Caco-2 (cell line): ENCODE data around the gene RAD51B. TPM values are rescaled to one million over a fixed set of nuclear protein-coding genes. Genes with fewer than 3 reads are reported as not detected.

Source experiments
- BruUV-seq: library from RNA; stranded (reverse); fragments of 400-500 nt; replicated peaks from 2 replicates; lab custom pipeline; 2021; lab: Mats Ljungman, UMichigan
- CTCF ChIA-PET: fragments of 300-600 bp; sonication (Branson Sonifier 250); formaldehyde crosslinking; loops from one replicate; lab custom pipeline; 2022; ENCODE audit warnings: antibody characterized with exemption; lab: Charles Lee
- POLR2A ChIA-PET: fragments of 300-600 bp; sonication (Branson Sonifier 250); formaldehyde crosslinking; loops from one replicate; lab custom pipeline; 2022; ENCODE audit warnings: antibody characterized with exemption; lab: Charles Lee
- DNase-seq, 2 experiments: peaks; one replicate each; pipeline versions ENCODE4 v3.0.0 to v3.0.0-alpha.2; 2020 to 2022
- H3K27me3 ChIP-seq: replicated peaks from 2 replicates; pipeline ENCODE4 v1.6.0; 2011; ENCODE audit warnings: low read length; ENCODE audit not compliant: control insufficient read depth, insufficient read depth
- H3K36me3 ChIP-seq: 2 replicates; pipeline ENCODE4 v1.5.1; 2011; ENCODE audit warnings: low read length; ENCODE audit not compliant: control insufficient read depth, insufficient read depth
- H3K4me1 ChIP-seq: fragments of 250-450 bp; sonication (Bioruptor Pico); 2 replicates; pipeline ENCODE4 v1.5.1; 2020; ENCODE audit warnings: mild to moderate bottlenecking
- H3K4me3 ChIP-seq: 2 replicates; pipeline ENCODE4 v1.5.1; 2011; ENCODE audit warnings: low read depth, mild to moderate bottlenecking, control low read depth, low read length
- H3K9me3 ChIP-seq: fragments of 250-450 bp; sonication (Bioruptor Pico); 2 replicates; pipeline ENCODE4 v1.5.1; 2020; ENCODE audit warnings: mild to moderate bottlenecking, moderate library complexity
- H3K27ac Mint-ChIP-seq: one replicate; pipeline ENCODE4 v1.8.0; 2022; ENCODE audit warnings: mixed read lengths; ENCODE audit not compliant: unreplicated experiment
- H3K27me3 Mint-ChIP-seq: one replicate; pipeline ENCODE4 v1.8.0; 2022; ENCODE audit warnings: mixed read lengths; ENCODE audit not compliant: insufficient read depth, unreplicated experiment
- H3K36me3 Mint-ChIP-seq: one replicate; pipeline ENCODE4 v1.8.0; 2022; ENCODE audit warnings: mild to moderate bottlenecking, mixed read lengths; ENCODE audit not compliant: insufficient read depth, unreplicated experiment
- H3K4me1 Mint-ChIP-seq: one replicate; pipeline ENCODE4 v1.8.0; 2022; ENCODE audit warnings: low read depth, mixed read lengths; ENCODE audit not compliant: unreplicated experiment
- H3K4me3 Mint-ChIP-seq: one replicate; pipeline ENCODE4 v1.8.0; 2022; ENCODE audit warnings: mild to moderate bottlenecking, moderate library complexity, mixed read lengths; ENCODE audit not compliant: unreplicated experiment
- H3K9me3 Mint-ChIP-seq: one replicate; pipeline ENCODE4 v1.8.0; 2022; ENCODE audit warnings: mixed read lengths; ENCODE audit not compliant: unreplicated experiment
- CTCF ChIP-seq, 2 experiments: fragments of 200-600 bp in 1 of 2; IDR thresholded peaks; 1 replicate in 1 of 2; 2 replicates in 1 of 2; pipeline versions ENCODE4 v1.5.1 to v1.8.0; 2011 to 2022; ENCODE audit warnings: antibody characterized with exemption in 1 of 2, control low read depth in 1 of 2, inconsistent platforms in 1 of 2, low read depth in 1 of 2, low read length in 1 of 2, mild to moderate bottlenecking in 1 of 2, moderate library complexity in 1 of 2; ENCODE audit not compliant: insufficient read depth in 1 of 2, severe bottlenecking in 1 of 2, unreplicated experiment in 1 of 2
- intact Hi-C: fragments of 100-400 bp; cut with micrococcal nuclease; formaldehyde crosslinking; loops from one replicate; pipeline ENCODE4 v1.10.0; 2022; ENCODE audit not compliant: unreplicated experiment
- total RNA-seq: library from RNA; stranded (reverse); gene quantifications from 2 replicates; pipeline ENCODE4 v1.2.3, GENCODE V29; 2022

Gene RAD51B
- total RNA-seq, 1 experiment from 2014 or later = 16.7 TPM

GRCh38 chr14:68375376-68375775 is 555.8 kb downstream of the RAD51B start:
- BruUV-seq = no TSS peak
- no peak overlapping the region for H3K27ac Mint-ChIP-seq
- no peak for TF ChIP-seq CTCF (IDR thresholded peaks at IDR 0.05; ENCODE audit: insufficient read depth in 1 of 2, low read depth in 1 of 2, low read length in 1 of 2, severe bottlenecking in 1 of 2, unreplicated experiment in 1 of 2)
- ChIA-PET POLR2A (no interaction called here), CTCF (no interaction called here)
- intact Hi-C loops = loop anchor here (10.0 kb wide), 1 partner anchor 439 kb away; no protein-coding TSS in a partner anchor
- peaks cover 17% of the 10 kb centered on the region for H3K4me1 Mint-ChIP-seq
- DNase-seq = no peak
- Histone ChIP-seq H3K4me3 (no peak overlapping the region), H3K4me1 (peaks cover 9% of the 10 kb centered on the region), H3K27me3 (no peaks in the 10 kb centered on the region), H3K36me3 (no peaks in the 10 kb centered on the region), H3K9me3 (no peaks in the 10 kb centered on the region)
- H3K4me3 Mint-ChIP-seq = no peak overlapping the region
- H3K27me3 Mint-ChIP-seq = no peaks in the 10 kb centered on the region
- H3K9me3 Mint-ChIP-seq = peaks cover 9% of the 10 kb centered on the region
- no peaks in the 10 kb centered on the region for H3K36me3 Mint-ChIP-seq

- H3K4me3 Mint-ChIP-seq = no peak overlapping the region
- H3K27ac Mint-ChIP-seq = no peak overlapping the region
- Histone ChIP-seq H3K4me1 (peaks cover 9% of the 10 kb centered on the region), H3K9me3 (no peaks in the 10 kb centered on the region), H3K27me3 (no peaks in the 10 kb centered on the region), H3K4me3 (no peak overlapping the region), H3K36me3 (no peaks in the 10 kb centered on the region)
- TF ChIP-seq CTCF (IDR thresholded peaks at IDR 0.05; ENCODE audit: insufficient read depth in 1 of 2, low read depth in 1 of 2, low read length in 1 of 2, severe bottlenecking in 1 of 2, unreplicated experiment in 1 of 2) = no peak
- peaks cover 9% of the 10 kb centered on the region for H3K9me3 Mint-ChIP-seq
- intact Hi-C loops = loop anchor here (10.0 kb wide), 1 partner anchor 439 kb away; no protein-coding TSS in a partner anchor
- DNase-seq = no peak
- no peaks in the 10 kb centered on the region for H3K27me3 Mint-ChIP-seq
- BruUV-seq = no TSS peak
- ChIA-PET CTCF (no interaction called here), POLR2A (no interaction called here)
- H3K4me1 Mint-ChIP-seq = peaks cover 15% of the 10 kb centered on the region
- no peaks in the 10 kb centered on the region for H3K36me3 Mint-ChIP-seq
Measured at GRCh38 chr14:68376067-68376779, 556.6 kb downstream of the RAD51B start.

- ChIA-PET POLR2A (no interaction called here), CTCF (no interaction called here)
- H3K36me3 ChIP-seq = no peaks in the 10 kb centered on the region
- H3K27me3 ChIP-seq = no peaks in the 10 kb centered on the region
- Mint-ChIP-seq H3K9me3 (peaks cover 2% of the 10 kb centered on the region), H3K4me3 (no peak overlapping the region), H3K27ac (peak overlapping the region; percentile 8), H3K27me3 (no peaks in the 10 kb centered on the region), H3K36me3 (no peaks in the 10 kb centered on the region), H3K4me1 (peaks cover 9% of the 10 kb centered on the region)
- H3K9me3 ChIP-seq = no peaks in the 10 kb centered on the region
- no TSS peak for BruUV-seq
- H3K4me3 ChIP-seq = no peak overlapping the region
- TF ChIP-seq CTCF (IDR thresholded peaks at IDR 0.05; ENCODE audit: insufficient read depth in 1 of 2, low read depth in 1 of 2, low read length in 1 of 2, severe bottlenecking in 1 of 2, unreplicated experiment in 1 of 2) = no peak
- peaks cover 9% of the 10 kb centered on the region for H3K4me1 ChIP-seq
- intact Hi-C loops = loop anchor here (10.0 kb wide), 1 partner anchor 438 kb away; no protein-coding TSS in a partner anchor
- no peak for DNase-seq
Measured at GRCh38 chr14:68377006-68377405, 557.4 kb downstream of the RAD51B start.
